Central memory CD4-positive, alpha-beta T cell (primary cell): ENCODE results near the gene MGARP.

Source experiments
- DNase-seq: peaks from one replicate; pipeline ENCODE4 v3.0.0; 2022

Gene MGARP

GRCh38 chr4:139242511-139243051 is 37.4 kb downstream of the MGARP start:
- DNase-seq: no peak

- DNase-seq: no peak
Measured at GRCh38 chr4:139241784-139242151, 38.3 kb downstream of the MGARP start.

GRCh38 chr4:139241086-139241783 is 38.8 kb downstream of the MGARP start:
- DNase-seq: no peak

GRCh38 chr4:139239127-139239772 is 40.8 kb downstream of the MGARP start:
- no peak for DNase-seq

- DNase-seq: no peak
Measured at GRCh38 chr4:139234253-139234652, 45.8 kb downstream of the MGARP start.

- peak; percentile 38 for DNase-seq
Measured at GRCh38 chr4:139229534-139230039, 50.4 kb downstream of the MGARP start.

GRCh38 chr4:139227729-139228404 is 52.2 kb downstream of the MGARP start:
- DNase-seq: no peak

- no peak for DNase-seq
Measured at GRCh38 chr4:139223682-139224317, 56.2 kb downstream of the MGARP start.

GRCh38 chr4:139222215-139222614 is 57.8 kb downstream of the MGARP start:
- no peak for DNase-seq

- DNase-seq: no peak
Measured at GRCh38 chr4:139221687-139222086, 58.3 kb downstream of the MGARP start.

GRCh38 chr4:139219450-139220055 is 60.5 kb downstream of the MGARP start:
- DNase-seq: no peak
